HG03159 (cell line): ENCODE results near the gene SFI1.
"Not testable (repeated sequence)": the region's sequence is repeated elsewhere in the genome, so short reads cannot be mapped to it uniquely, and the experiment has no call there.

Experiments used
- ATAC-seq: cut with Tn5 transposase; IDR thresholded peaks from one replicate; pipeline ENCODE4 v1.9.1; 2021; ENCODE audit warnings: mild to moderate bottlenecking, moderate library complexity; ENCODE audit not compliant: unreplicated experiment

SFI1 gene

GRCh38 chr22:31490496-31490925 is 5.8 kb upstream of the SFI1 start:
- ATAC-seq: peak; percentile 68

GRCh38 chr22:31491218-31491962 is 4.9 kb upstream of the SFI1 start:
- no peak for ATAC-seq

DNA sequence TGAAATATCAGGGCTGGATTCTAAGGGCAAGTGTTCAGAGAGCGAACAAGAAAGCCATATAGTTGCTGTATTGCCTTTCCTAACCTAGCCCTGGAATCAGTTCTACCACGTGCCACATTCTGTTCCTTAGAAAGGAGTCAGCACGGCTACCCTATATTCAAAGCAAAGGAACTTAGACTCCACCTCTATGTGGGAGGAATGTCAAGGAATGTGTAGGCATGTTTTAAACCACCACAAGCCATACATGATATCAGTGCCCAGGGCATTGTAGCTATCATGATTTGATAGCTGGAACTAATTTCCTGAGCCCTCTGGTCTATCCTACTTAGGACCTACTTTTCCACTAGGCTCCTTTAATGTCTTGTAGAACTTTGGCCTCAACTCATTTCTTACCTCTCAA is 4.2 kb upstream of the SFI1 start:
- ATAC-seq: no peak

DNA sequence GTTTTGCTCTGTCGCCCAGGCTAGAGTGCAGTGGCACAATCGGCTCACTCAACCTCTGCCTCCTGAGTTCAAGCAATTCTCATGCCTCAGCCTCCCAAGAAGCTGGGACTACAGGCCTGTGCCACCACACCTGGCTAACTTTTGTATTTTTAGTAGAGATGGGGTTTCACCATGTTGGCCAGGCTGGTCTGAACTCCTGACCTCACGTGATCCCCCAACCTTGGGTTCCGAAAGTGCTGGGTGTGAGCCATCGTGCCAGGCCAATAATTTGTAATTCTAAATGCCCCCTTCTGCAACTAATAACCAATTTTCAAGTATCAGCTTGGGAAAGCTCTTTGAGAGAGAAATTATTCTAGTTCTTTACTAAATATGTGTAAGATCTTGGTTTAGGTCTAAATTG is 3.0 kb upstream of the SFI1 start:
- not testable (repeated sequence) for ATAC-seq

DNA sequence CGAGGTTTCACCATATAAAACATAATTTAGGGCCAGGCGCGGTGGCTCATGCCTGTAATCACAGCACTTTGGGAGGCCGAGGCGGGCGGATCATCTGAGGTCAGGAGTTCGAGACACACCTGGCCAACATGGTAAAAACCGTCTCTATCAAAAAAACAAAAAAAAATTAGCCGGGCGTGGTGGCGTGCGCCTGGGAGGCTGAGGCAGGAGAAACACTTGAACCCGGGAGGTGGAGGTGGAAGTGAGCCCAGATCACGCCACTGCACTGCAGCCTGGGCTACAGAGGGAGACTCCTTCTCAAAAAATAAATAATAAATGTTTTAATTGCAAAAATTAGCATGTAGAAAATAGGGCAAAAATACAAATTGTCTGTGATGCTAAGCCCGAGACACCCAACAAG is 993 bp upstream of the SFI1 start:
- no peak for ATAC-seq

- ATAC-seq: peak; percentile 25
Observed at GRCh38 chr22:31496735-31497146, 405 bp downstream of the SFI1 start.

DNA sequence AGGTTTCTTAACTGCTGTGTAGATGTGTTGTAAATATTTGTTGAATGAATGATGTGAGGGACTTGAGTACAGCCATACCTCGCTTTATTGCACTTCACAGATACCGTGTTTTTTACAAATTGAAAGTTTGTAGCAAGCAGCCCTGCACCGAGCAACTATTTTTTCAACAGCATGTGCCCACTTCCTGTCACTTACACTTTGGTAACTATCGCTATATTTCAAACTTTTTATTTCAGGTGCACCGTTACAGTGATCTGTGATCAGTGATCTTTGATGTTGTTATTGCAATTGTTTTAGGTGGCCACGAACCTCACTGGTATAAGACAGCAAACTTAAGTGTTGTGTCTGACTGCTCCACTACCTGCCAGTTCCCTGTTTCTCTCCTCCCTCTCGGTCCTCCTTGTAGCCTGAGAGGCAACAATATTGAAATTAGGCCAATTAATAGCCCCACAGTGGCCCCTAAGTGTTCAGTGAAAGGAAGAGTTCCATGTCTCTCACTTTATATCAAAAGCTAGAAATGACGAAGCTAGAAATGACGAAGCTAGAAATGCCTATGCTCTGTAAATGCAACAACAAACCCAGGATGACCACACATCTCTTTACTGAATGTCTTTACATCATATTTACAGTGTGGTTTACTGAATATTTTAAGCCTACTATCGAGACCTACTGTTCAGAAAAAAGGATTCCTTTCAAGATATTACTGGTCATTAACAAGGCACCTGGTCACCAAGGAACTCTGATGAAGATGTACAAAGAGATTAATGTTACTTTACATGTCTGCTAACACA is 1.0 kb downstream of the SFI1 start:
- ATAC-seq: no peak

DNA sequence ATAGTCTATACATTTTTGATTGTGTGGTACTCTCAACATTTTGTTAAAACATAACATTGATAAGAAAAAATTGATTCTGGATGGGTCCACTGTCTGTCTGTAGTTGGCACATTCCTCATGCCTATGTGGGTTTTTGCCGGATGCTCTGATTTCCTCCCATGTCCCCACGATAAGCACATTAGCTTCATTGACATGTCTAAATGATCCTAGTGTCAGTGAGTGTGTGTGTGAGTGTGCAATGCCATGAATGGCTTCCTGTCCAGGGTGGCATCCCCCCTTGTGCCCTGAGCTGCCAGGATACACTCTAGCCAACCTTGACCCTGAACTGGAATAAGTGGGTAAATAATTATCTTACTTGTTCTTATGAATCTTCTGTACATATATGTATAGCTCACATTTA is 5.4 kb downstream of the SFI1 start:
- no peak for ATAC-seq

GRCh38 chr22:31503211-31503964 is 7.1 kb downstream of the SFI1 start:
- ATAC-seq: no peak

GRCh38 chr22:31504282-31504681 is 7.9 kb downstream of the SFI1 start:
- ATAC-seq: no peak

DNA sequence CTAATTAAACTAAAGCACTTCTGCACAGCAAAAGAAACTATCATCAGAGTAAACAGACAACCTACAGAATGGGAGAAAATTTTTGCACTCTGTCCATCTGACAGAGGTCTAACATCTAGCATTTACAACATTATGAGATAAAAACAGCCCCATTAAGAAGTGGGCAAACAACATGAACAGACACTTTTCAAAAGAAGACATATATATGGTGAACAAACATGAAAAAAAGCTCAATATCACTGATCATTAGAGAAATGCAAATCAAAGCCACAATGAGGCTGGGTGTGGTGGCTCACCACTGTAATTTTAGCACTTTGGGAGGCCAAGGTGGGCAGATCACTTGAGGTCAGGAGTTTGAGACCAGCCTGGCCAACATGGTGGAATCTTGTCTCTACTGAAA is 11.2 kb downstream of the SFI1 start:
- not testable (repeated sequence) for ATAC-seq

DNA sequence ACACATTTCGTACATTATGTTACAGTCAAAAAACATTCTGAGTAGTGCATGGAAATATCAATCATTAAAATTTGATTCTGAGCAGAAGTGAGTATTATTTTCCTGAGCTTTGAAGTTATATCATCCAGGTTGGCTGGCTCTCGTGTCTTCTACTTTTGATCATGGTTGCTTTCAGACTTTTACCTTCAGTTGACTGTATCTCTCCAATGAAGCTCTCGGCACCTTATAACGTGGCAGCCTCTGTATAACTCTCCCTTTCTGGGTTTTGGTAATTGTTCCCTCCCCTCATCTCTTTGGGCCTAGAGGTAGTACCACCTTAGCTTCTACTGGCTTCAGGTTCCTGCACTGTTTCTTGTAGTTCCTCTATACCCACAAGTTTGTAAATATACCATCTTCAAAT is 12.2 kb downstream of the SFI1 start:
- ATAC-seq: no peak

DNA sequence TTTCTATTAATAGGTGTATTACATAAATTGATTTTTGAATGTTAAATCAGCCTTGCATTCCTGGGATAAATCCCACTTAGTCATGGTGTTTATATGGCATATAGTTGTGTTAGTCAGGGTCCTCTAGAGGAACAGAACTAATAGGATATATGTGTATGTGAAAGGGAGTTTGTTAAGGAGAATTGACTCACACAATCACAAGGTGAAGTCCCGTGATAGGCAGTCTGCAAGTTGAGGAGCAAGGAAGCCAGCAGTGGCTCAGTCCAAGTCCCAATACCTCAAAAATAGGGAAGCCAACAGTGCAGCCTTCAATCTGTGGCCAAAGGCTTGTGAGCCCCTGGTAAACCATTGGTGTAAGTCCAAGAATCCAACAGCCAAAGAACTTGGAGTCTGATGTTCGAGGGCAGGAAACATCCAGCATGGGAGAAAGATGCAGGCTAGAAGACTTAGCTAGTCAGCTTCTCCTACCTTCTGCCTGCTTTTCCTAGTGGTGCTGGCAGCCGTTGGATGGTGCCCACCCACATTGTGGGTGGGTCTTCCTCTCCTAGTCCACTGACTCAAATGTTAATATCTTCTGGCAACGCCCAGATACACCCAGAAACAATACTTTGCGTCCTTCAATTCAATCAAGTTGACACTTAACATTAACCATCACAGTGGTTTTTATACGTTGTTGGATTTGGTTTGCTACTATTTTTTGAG is 12.9 kb downstream of the SFI1 start:
- ATAC-seq: no peak

GRCh38 chr22:31520051-31520450 is 23.7 kb downstream of the SFI1 start:
- no peak for ATAC-seq

GRCh38 chr22:31524132-31524531 is 27.8 kb downstream of the SFI1 start:
- not testable (repeated sequence) for ATAC-seq

DNA sequence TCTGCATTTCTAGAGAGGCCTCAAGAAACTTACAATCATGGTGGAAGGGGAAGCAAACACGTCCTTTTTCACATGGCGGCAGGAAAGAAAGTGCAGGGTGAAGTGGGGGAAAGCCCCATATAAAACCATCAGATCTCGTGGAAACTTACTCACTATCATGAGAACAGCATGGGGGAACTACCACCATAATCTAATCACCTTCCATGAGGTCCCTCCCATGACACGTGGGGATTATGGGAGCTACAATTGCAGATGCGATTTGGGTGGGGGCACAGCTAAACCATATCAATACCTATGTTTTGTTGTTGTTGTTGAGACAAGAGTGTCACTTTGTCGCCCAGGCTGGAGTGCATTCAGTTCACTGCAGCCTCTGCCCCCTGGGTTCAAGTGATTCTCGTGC is 29.9 kb downstream of the SFI1 start:
- ATAC-seq: no peak

DNA sequence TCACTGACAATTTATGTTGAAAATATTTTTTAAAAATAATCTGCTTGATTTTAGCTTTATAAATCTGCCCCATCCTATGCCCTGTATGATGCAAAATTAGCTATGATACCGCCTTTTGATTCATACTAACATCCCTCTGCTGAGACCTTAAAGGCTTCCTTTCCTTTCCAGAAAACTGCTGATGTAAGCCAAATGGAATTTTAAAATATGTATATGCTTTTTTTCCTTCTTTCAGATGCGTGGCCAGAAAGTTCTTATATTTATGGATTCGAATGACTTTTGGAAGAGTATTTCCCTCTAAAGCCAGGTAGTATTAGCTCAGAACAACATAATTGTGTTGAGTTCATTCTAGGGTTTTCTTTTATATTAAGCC is 34.5 kb downstream of the SFI1 start:
- ATAC-seq: no peak

GRCh38 chr22:31532060-31532459 is 35.7 kb downstream of the SFI1 start:
- no peak for ATAC-seq

DNA sequence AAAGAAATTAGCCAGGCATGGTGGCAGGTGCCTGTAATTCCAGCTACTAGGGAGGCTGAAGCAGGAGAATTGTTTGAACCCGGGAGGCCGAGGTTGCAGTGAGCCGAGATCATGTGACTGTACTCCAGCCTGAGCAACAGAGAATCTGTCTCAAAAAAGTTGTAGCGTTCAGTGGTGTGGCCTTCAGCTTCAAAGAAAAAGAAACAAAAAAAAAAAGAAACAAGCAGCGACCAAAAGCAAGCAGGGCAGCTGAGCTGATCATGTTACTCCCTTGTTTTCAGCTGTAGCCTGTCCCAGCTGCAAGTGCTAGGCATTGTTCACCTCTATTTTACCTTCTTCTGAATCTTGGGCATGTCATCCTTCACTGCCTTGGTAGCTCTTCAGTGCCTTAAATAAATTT is 37.0 kb downstream of the SFI1 start:
- ATAC-seq: no peak

DNA sequence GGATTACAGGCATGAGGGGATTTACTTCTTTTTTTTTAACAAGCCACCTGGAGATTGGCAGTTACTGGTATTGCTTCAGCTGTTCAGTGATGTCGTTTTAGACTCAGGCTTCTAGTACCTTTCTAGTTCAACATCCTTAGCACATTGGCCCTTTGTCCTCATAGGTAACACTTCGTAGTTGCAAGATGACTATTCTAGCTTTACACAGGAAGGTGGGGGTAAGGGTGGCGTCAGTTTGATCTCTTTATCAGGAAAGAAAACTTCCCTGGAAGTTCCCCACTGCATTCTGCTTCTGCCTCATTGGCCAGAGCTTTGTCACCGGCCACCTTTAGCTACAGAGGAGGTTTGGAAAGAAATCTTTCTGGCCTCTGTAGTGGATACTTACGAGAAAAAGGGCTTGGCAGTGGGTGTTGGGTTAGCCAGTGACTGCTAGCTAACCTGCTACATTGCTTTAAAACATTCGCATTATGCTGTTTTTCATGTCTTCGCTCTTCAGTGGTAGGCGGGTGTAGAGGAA is 40.7 kb downstream of the SFI1 start:
- no peak for ATAC-seq

DNA sequence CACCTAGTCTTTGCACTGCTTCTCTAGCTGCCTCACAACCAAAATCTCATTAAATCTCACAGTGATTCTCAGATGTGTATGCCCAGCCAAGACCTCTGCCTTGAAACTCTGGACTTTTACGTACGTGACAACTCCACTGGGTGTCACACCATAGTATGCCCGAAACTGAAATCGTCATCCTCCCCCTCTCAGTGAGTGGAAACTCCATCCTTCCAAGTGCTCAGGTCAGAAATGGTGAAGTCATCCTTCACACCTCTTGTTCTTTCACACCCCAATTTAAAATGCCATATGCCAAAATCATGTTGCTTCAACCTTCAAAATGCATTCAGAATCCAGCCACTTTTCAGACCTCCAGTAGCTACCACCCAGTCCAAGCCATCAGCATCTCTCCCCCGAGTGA is 42.5 kb downstream of the SFI1 start:
- ATAC-seq: no peak
